ENCODE measurements around the gene CACNA1C.

The CACNA1C gene

DNA sequence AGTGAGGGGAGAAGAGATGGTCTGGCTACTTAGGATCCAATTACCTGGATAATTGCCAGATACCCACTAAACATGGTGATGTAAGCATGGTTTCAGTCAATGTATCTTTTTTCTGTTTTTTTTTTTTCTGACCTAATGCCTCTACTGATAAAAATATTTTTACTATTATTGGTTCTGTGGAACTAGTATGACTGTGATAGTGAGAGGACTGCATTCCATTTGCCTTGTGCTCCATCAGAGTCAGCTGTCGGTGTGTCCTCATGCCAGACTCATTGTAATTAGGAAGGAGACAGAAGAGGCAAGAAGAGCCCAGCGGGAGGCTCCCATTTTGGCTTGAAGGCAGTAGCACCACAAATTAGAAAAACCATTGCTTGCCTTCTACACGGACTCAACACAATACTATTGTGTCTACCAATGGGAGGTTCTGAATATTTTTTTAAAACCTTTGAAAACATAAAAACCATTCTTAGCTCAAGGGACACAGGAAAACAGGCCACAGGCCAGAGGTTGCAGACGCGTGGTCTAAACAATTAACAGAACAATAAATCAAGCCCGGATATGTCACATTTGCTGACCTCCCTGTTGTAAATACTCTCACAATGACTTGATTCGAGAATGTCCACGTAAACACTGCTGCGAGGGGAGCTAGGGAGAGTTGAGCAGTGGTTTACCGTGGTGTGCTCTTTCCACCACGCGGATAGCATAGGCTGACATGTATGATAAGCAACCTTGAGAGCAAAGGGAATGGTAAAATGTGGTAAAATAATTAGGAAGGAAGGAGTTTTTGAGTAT is 35.0 kb upstream of the CACNA1C start:
- ChIA-PET POLR2A (ENCODE audit: low non-redundant PET) (interaction anchor here (0.5 kb wide), 1 partner anchor 9 kb away, joined by 3 read pairs; no protein-coding TSS in a partner anchor), CTCF (interaction anchor here (0.7 kb wide), 1 partner anchor 155 kb away, joined by 3 read pairs; no protein-coding TSS in a partner anchor)
- TF ChIP-seq CTCF (conservative IDR thresholded peaks at IDR 0.05; ENCODE audit: low read depth), result no peak
- no peak overlapping the region for H3K27ac ChIP-seq
- no peak for DNase-seq (ENCODE audit: low spot score)

- DNase-seq (ENCODE audit: low spot score), result no peak
- ChIA-PET CTCF (no interaction called here), POLR2A (ENCODE audit: low non-redundant PET) (no interaction called here)
- H3K27ac ChIP-seq, result no peak overlapping the region
- no peak for TF ChIP-seq CTCF (conservative IDR thresholded peaks at IDR 0.05; ENCODE audit: low read depth)
Measured at GRCh38 chr12:2018391-2018790, 34.4 kb upstream of the CACNA1C start.

- ChIA-PET POLR2A (ENCODE audit: low non-redundant PET) (no interaction called here), CTCF (interaction anchor here (1.1 kb wide), 1 partner anchor 15 kb away, joined by 3 read pairs; no protein-coding TSS in a partner anchor)
- no peak for DNase-seq (ENCODE audit: low spot score)
Measured at GRCh38 chr12:2019126-2019525, 33.7 kb upstream of the CACNA1C start.

GRCh38 chr12:2020511-2020910 is 32.3 kb upstream of the CACNA1C start:
- POLR2A ChIA-PET (ENCODE audit: low non-redundant PET), result no interaction called here
- DNase-seq (ENCODE audit: low spot score), result no peak
- no peak for TF ChIP-seq CTCF (conservative IDR thresholded peaks at IDR 0.05; ENCODE audit: low read depth)
- CTCF ChIA-PET, result no interaction called here
- H3K27ac ChIP-seq, result no peak overlapping the region

More at GRCh38 chr12:2019126-2019525, 33.7 kb upstream of the CACNA1C start:
- no peak overlapping the region for H3K27ac ChIP-seq
- no peak for TF ChIP-seq CTCF (conservative IDR thresholded peaks at IDR 0.05; ENCODE audit: low read depth)

GRCh38 chr12:2023365-2023764 is 29.4 kb upstream of the CACNA1C start:
- peak; percentile 4 for DNase-seq (ENCODE audit: low spot score)
- POLR2A ChIA-PET (ENCODE audit: low non-redundant PET), result no interaction called here
- no peak overlapping the region for H3K27ac ChIP-seq
- no peak for TF ChIP-seq CTCF (conservative IDR thresholded peaks at IDR 0.05; ENCODE audit: low read depth)
- CTCF ChIA-PET, result no interaction called here

- TF ChIP-seq CTCF (conservative IDR thresholded peaks at IDR 0.05; ENCODE audit: low read depth), result no peak
- POLR2A ChIA-PET (ENCODE audit: low non-redundant PET), result no interaction called here
- no peak for DNase-seq (ENCODE audit: low spot score)
- CTCF ChIA-PET, result interaction anchor here (0.6 kb wide), 1 partner anchor 88 kb away, joined by 3 read pairs; no protein-coding TSS in a partner anchor
- no peak overlapping the region for H3K27ac ChIP-seq
Measured at GRCh38 chr12:2027351-2027750, 25.4 kb upstream of the CACNA1C start.

All from RWPE1 (cell line).